PC-9 (cell line): Measurements from ENCODE around the gene OR10X1. TPM values are rescaled to one million over a fixed set of nuclear protein-coding genes. Genes with fewer than 3 reads are reported as not detected.

Experiments used
- BruUV-seq: library from RNA; stranded (reverse); fragments of 400-500 nt; replicated peaks from 2 replicates; lab custom pipeline; 2021; lab: Mats Ljungman, UMichigan
- CTCF ChIA-PET: fragments of 300-600 bp; sonication (Branson Sonifier 250); formaldehyde crosslinking; loops from one replicate; lab custom pipeline; 2022; ENCODE audit warnings: antibody characterized with exemption; lab: Charles Lee
- POLR2A ChIA-PET: fragments of 300-600 bp; sonication (Branson Sonifier 250); formaldehyde crosslinking; loops from one replicate; lab custom pipeline; 2022; ENCODE audit warnings: antibody characterized with exemption; ENCODE audit not compliant: unreplicated experiment; lab: Charles Lee
- DNase-seq, 2 experiments: peaks; one replicate each; pipeline versions ENCODE4 v3.0.0 to v3.0.0-alpha.2; 2015 to 2022; ENCODE audit warnings: mixed read lengths in 1 of 2
- H2AFZ ChIP-seq: fragments of 200-600 bp; sonication (generic); 2 replicates; pipeline ENCODE4 v1.8.1; 2017; ENCODE audit warnings: antibody characterized with exemption
- H3F3A ChIP-seq: fragments of 200-600 bp; sonication (generic); 2 replicates; pipeline ENCODE4 v1.8.1; 2017; ENCODE audit warnings: antibody characterized with exemption, mild to moderate bottlenecking, low read depth; ENCODE audit not compliant: insufficient read depth
- H3K27ac ChIP-seq: fragments of 200-600 bp; sonication (generic); 2 replicates; pipeline ENCODE4 v1.6.1; 2016; ENCODE audit warnings: mixed run types
- H3K27me3 ChIP-seq: fragments of 200-600 bp; sonication (generic); 2 replicates; pipeline ENCODE4 v1.6.1; 2016; ENCODE audit warnings: low read depth, mixed run types; ENCODE audit not compliant: insufficient read depth
- H3K36me3 ChIP-seq: fragments of 200-600 bp; sonication (generic); 2 replicates; pipeline ENCODE4 v1.6.1; 2016; ENCODE audit warnings: low read depth, mixed run types
- H3K4me1 ChIP-seq: fragments of 200-600 bp; sonication (generic); replicated peaks from 2 replicates; pipeline ENCODE4 v1.6.1; 2016; ENCODE audit warnings: mixed run types; ENCODE audit not compliant: insufficient read depth
- H3K4me2 ChIP-seq: fragments of 200-600 bp; sonication (generic); 2 replicates; pipeline ENCODE4 v1.6.1; 2017; ENCODE audit warnings: mixed run types
- H3K4me3 ChIP-seq: fragments of 200-600 bp; sonication (generic); 2 replicates; pipeline ENCODE4 v1.6.1; 2016; ENCODE audit warnings: mixed run types
- H3K79me2 ChIP-seq: fragments of 200-600 bp; sonication (generic); 2 replicates; pipeline ENCODE4 v1.6.1; 2017; ENCODE audit warnings: low read depth, mixed run types
- H3K9me2 ChIP-seq: fragments of 200-600 bp; sonication (generic); 2 replicates; pipeline ENCODE4 v1.8.1; 2017; ENCODE audit warnings: mild to moderate bottlenecking; ENCODE audit not compliant: insufficient read depth
- H3K9me3 ChIP-seq: fragments of 200-600 bp; sonication (generic); 2 replicates; pipeline ENCODE4 v1.8.1; 2016; ENCODE audit warnings: low read depth; ENCODE audit not compliant: insufficient read depth
- H4K20me1 ChIP-seq: fragments of 200-600 bp; sonication (generic); 2 replicates; pipeline ENCODE4 v1.8.1; 2017; ENCODE audit not compliant: insufficient read depth
- CTCF ChIP-seq: fragments of 200-600 bp; sonication (generic); conservative IDR thresholded peaks from 2 replicates; pipeline ENCODE4 v1.6.1; 2017; ENCODE audit warnings: mixed run types, antibody characterized with exemption, mild to moderate bottlenecking, moderate library complexity
- EZH2 ChIP-seq: fragments of 200-600 bp; sonication (generic); IDR thresholded peaks from 2 replicates; pipeline ENCODE4 v1.8.0; 2017; ENCODE audit warnings: antibody characterized with exemption, low read depth
- intact Hi-C: fragments of 100-400 bp; cut with micrococcal nuclease; formaldehyde crosslinking; loops from one replicate; pipeline ENCODE4 v1.10.0; 2022; ENCODE audit not compliant: unreplicated experiment
- total RNA-seq: library from RNA; stranded (reverse); gene quantifications from 2 replicates; pipeline ENCODE4 v1.2.3, GENCODE V29; 2021

OR10X1 gene
- total RNA-seq, 1 experiment from 2014 or later: not detected

- Histone ChIP-seq H3K4me1 (no peaks in the 10 kb centered on the region), H3K79me2 (no peaks in the 10 kb centered on the region), H3K9me2 (no peaks in the 10 kb centered on the region), H4K20me1 (no peaks in the 10 kb centered on the region), H3K4me2 (no peak overlapping the region), H3K36me3 (no peaks in the 10 kb centered on the region), H3F3A (no peaks in the 10 kb centered on the region), H3K27me3 (peaks cover 2% of the 10 kb centered on the region; the same call in 1 of the 2 replicates), H3K9me3 (no peaks in the 10 kb centered on the region), H2AFZ (no peak overlapping the region), H3K27ac (no peak overlapping the region), H3K4me3 (no peak overlapping the region)
- BruUV-seq: no TSS peak
- TF ChIP-seq CTCF (no peak), EZH2 (no peak)
- intact Hi-C loops: no loop called here
- DNase-seq: no peak
- ChIA-PET CTCF (no interaction called here), POLR2A (no interaction called here)
Measured at GRCh38 chr1:158534496-158534895, 45.2 kb downstream of the OR10X1 start.

Other genes with a start within 250 kb of the OR10X1 start
- gene CD1B, start 248.4 kb downstream of the OR10X1 start, total RNA-seq: not detected in 2 replicates
- not detected in 2 replicates for gene CD1E, start 226.0 kb downstream of the OR10X1 start, total RNA-seq
- not detected in 2 replicates for gene OR10T2, start 180.4 kb downstream of the OR10X1 start, total RNA-seq
- not detected in 2 replicates for gene OR10K2, start 153.7 kb downstream of the OR10X1 start, total RNA-seq
- gene OR10K1, start 118.1 kb downstream of the OR10X1 start, total RNA-seq: not detected in 2 replicates
- gene OR10R2, start 107.7 kb downstream of the OR10X1 start, total RNA-seq: not detected in 2 replicates
- gene OR6Y1, start 25.5 kb downstream of the OR10X1 start, total RNA-seq: not detected in 2 replicates
- not detected in 2 replicates for gene OR6P1, start 9.3 kb downstream of the OR10X1 start, total RNA-seq
- gene OR10Z1, start 25.4 kb upstream of the OR10X1 start, total RNA-seq: not detected in 2 replicates
- not detected in 2 replicates for gene SPTA1, start 106.8 kb upstream of the OR10X1 start, total RNA-seq
- gene OR6K2, start 120.8 kb upstream of the OR10X1 start, total RNA-seq: not detected in 2 replicates
- gene OR6K3, start 140.8 kb upstream of the OR10X1 start, total RNA-seq: not detected in 2 replicates
- not detected in 2 replicates for gene OR6K6, start 174.8 kb upstream of the OR10X1 start, total RNA-seq
- gene OR6N1, start 192.3 kb upstream of the OR10X1 start, total RNA-seq: not detected in 2 replicates
- not detected in 2 replicates for gene OR6N2, start 201.3 kb upstream of the OR10X1 start, total RNA-seq